C1 segment of cervical spinal cord (tissue), 14 donors: ENCODE data around the gene KIRREL3.
"Not testable (repeated sequence)": the region's sequence is repeated elsewhere in the genome, so short reads cannot be mapped to it uniquely, and the experiment has no call there.

ENCODE experiments used
- DNase-seq, 14 donors: peaks; one replicate each; lab custom pipeline; 2025; lab: John Stamatoyannopoulos, UW

Gene KIRREL3

GRCh38 chr11:126959700-126960099 lies 40.9 kb downstream of the KIRREL3 start:
- DNase-seq = no peak

- no peak for DNase-seq
Observed at GRCh38 chr11:126956635-126957034, 43.9 kb downstream of the KIRREL3 start.

- not testable (repeated sequence) for DNase-seq
Observed at GRCh38 chr11:126952533-126952932, 48.0 kb downstream of the KIRREL3 start.

GRCh38 chr11:126951465-126951864 lies 49.1 kb downstream of the KIRREL3 start:
- DNase-seq = no peak

- peak in 1 of 14 donors; percentile 64 for DNase-seq
Observed at GRCh38 chr11:126949066-126949891, 51.3 kb downstream of the KIRREL3 start.

GRCh38 chr11:126948563-126948962 lies 52.0 kb downstream of the KIRREL3 start:
- DNase-seq = no peak

GRCh38 chr11:126945319-126945718 lies 55.3 kb downstream of the KIRREL3 start:
- DNase-seq = no peak

- no peak for DNase-seq
Observed at GRCh38 chr11:126943316-126943715, 57.3 kb downstream of the KIRREL3 start.

- no peak for DNase-seq
Observed at GRCh38 chr11:126942146-126942545, 58.4 kb downstream of the KIRREL3 start.

- no peak for DNase-seq
Observed at GRCh38 chr11:126939552-126939951, 61.0 kb downstream of the KIRREL3 start.

- no peak for DNase-seq
Observed at GRCh38 chr11:126938718-126939117, 61.9 kb downstream of the KIRREL3 start.

- DNase-seq = no peak
Observed at GRCh38 chr11:126930091-126930841, 70.3 kb downstream of the KIRREL3 start.

GRCh38 chr11:126929179-126930061 lies 71.2 kb downstream of the KIRREL3 start:
- peak in 1 of 14 donors; percentile 24 for DNase-seq

GRCh38 chr11:126927623-126928022 lies 72.9 kb downstream of the KIRREL3 start:
- DNase-seq = no peak

GRCh38 chr11:126926376-126926791 lies 74.2 kb downstream of the KIRREL3 start:
- DNase-seq = peak in 6 of 14 donors; percentile 16 to 75 (median 38)

GRCh38 chr11:126925321-126926093 lies 75.1 kb downstream of the KIRREL3 start:
- peak in 2 of 14 donors; percentile 26 to 86 for DNase-seq

GRCh38 chr11:126924376-126925040 lies 76.1 kb downstream of the KIRREL3 start:
- DNase-seq = peak in 1 of 14 donors; percentile 26

- no peak for DNase-seq
Observed at GRCh38 chr11:126920833-126921232, 79.7 kb downstream of the KIRREL3 start.

- no peak for DNase-seq
Observed at GRCh38 chr11:126919147-126919823, 81.3 kb downstream of the KIRREL3 start.

- DNase-seq = no peak
Observed at GRCh38 chr11:126918556-126918955, 82.0 kb downstream of the KIRREL3 start.
